ENCODE measurements around the gene IRF7. TPM values are rescaled to one million over a fixed set of nuclear protein-coding genes. Genes with fewer than 3 reads are reported as not detected.

IRF7 gene
- total RNA-seq, 1 donor from 2014 or later: 40.8 TPM

DNA sequence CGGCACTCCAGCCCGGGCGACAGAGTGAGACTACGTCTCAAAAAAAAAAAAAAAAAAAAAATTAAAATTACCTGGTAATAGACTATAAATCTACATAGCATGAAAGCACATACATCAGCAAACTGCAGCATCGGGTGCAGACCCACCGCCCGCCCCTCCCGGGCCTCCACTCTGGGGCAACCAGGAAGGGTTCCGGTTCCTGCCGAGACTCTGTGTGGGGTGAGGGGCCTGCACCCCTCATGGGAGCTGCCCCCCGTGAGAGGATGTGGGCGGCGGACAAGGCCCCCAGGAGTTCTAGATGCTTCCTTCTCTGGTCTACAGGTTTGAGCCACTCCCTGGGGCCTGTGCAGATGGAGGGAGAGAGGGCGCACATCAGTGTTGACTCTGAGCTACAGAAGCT is 30.5 kb upstream of the IRF7 start:
- TF ChIP-seq CTCF (conservative IDR thresholded peaks at IDR 0.05; ENCODE audit: low read depth, low read length): no peak
- no peak overlapping the region for H3K4me3 ChIP-seq (ENCODE audit: low read depth, low read length)
- DNase-seq (ENCODE audit: low read depth): no peak

DNA sequence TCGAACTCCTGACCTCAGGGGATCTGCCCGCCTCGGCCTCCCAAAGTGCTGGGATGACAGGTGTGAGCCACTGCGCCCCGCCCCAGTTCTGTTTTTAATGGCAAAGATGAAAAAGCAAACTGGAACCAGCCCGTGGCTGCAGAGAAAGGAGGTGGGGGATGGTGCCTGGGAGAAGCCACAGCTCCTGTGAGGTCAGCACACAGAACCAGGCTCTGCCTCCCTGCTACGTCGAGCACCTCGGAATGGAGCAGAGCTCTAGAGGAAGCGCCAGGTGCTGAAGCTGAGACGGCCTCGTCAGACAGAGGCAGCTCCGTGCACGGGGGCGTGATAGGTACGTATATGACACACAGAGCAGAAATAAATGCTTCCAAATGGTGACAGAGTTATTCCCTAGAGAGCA is 29.8 kb upstream of the IRF7 start:
- no peak overlapping the region for H3K4me3 ChIP-seq (ENCODE audit: low read depth, low read length)
- TF ChIP-seq CTCF (conservative IDR thresholded peaks at IDR 0.05; ENCODE audit: low read depth, low read length): no peak
- no peak for DNase-seq (ENCODE audit: low read depth)

DNA sequence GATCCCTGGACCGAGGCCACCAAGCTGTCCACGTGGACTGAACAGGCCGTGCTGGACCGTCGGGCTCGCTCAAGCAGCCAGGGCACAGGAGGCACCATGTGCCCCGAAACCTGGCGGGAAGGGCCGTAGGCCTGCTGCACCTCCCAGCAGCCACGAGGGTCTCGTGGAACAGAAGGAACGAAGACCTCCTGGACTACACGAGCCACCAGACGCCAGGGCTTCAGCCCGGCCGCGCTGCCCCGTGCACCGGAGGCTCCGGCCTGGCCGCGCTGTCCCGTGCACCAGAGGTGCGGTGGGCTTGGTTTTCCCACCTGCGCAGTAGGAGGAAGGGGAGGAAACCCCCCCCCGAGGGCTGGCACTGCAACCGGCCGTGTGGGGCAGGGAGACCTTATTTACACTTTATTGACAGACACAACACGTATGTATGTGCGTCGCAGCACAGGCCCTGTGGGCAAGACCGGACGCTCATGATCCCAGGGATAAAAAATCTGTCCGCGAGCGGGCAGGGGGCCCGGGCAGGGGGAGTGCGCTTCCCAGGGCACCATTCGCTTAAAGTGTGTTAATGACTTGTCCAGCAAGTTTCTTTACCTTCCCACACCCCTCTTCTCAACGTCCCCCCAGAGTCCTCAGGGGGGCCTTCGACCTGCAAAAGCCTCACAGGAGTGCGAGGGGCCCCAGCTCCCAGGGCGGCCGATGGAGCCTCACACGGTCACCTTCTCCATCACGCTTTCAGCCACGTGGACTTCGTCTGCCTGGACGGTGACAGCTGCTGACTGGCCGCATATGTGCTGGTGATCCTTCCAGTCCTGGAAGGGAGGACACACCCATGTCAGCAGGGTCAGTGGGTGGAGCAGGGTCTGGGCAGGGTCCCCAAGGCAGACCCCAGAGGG is 28.3 kb upstream of the IRF7 start:
- H3K4me3 ChIP-seq (ENCODE audit: low read depth, low read length): no peak overlapping the region
- TF ChIP-seq CTCF (conservative IDR thresholded peaks at IDR 0.05; ENCODE audit: low read depth, low read length): no peak
- DNase-seq (ENCODE audit: low read depth): no peak

DNA sequence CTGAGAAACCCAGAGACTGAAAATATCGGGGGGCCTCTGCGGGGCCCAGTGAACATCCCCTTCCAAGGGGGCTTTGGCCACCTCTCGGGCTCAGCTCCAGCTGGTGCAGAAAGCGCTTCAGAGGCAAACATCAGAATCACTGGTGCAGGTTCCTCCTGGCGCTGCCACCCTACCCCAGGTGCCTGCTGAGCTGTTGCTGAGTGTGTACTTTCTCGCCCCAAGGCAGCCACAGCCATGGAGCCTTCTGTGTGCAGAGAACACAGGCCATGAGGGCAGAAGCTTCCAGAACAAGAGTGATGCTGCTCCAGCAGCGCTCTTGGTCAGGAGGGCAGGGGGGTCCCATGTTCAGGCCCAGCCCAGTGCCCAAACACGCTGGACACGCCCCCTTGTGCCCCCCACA is 27.6 kb upstream of the IRF7 start:
- no peak for TF ChIP-seq CTCF (conservative IDR thresholded peaks at IDR 0.05; ENCODE audit: low read depth, low read length)
- no peak overlapping the region for H3K4me3 ChIP-seq (ENCODE audit: low read depth, low read length)
- DNase-seq (ENCODE audit: low read depth): no peak

DNA sequence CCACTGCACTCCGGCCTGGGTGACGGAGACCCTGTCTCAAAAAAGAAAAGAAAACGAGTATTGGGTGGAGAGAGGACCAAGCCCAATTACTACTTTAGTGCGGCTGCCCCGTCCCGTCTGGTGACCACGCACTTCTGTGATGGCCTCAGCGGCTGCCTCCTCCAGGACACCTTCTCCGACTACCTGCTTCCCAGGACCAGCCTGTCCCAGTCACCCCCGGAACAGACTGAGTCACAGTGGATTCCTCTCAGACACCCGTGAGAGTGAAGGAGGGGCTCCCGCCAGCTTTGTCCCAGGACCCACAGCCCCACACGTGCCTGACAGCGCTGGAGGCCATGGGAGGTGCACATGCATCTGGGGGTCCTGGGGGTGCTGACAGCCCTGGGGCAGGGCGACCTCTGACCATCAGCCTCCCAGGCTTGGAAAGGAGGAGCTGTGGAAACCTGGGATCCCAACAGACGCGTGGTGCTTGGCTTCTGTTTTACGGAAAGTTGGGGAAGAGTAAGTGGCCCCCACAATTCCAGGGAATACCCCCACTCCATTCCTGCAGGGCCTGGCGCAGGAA is 26.1 kb upstream of the IRF7 start:
- no peak for DNase-seq (ENCODE audit: low read depth)
- H3K4me3 ChIP-seq (ENCODE audit: low read depth, low read length): no peak overlapping the region

GRCh38 chr11:640021-640706 is 24.4 kb upstream of the IRF7 start:
- no peak for DNase-seq (ENCODE audit: low read depth)
- TF ChIP-seq CTCF (conservative IDR thresholded peaks at IDR 0.05; ENCODE audit: low read depth, low read length): no peak

More for the DNA sequence above, 26.1 kb upstream of the IRF7 start:
- TF ChIP-seq CTCF (conservative IDR thresholded peaks at IDR 0.05; ENCODE audit: low read depth, low read length): no peak

More at GRCh38 chr11:640021-640706, 24.4 kb upstream of the IRF7 start:
- no peak overlapping the region for H3K4me3 ChIP-seq (ENCODE audit: low read depth, low read length)
